Measurements from ENCODE around the gene EHMT1.
"Not testable (repeated sequence)": the region's sequence is repeated elsewhere in the genome, so short reads cannot be mapped to it uniquely, and the experiment has no call there.

EHMT1 gene

DNA sequence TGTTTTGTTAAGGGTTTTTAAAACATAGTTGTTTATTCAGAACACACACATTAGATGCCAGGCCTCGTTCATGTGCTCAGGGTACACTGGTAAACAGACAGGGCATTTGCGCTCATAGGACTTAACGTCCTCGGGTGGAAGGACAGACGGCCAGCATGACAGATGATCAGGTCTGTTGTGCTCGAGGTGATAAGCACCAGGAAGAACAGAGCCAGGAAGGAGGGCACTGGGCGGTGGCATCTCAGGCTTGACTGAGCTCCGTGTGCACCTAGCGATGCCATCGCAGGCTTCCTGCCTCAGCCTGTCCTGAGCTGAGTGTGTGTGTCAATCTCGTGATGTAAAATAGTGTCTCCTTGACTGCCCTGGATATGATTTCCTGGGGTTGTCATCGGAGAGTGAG lies 96.5 kb downstream of the EHMT1 start:
- DNase-seq (ENCODE audit: extremely low spot score) = no peak
- CTCF ChIA-PET = no interaction called here
- TF ChIP-seq SP1 (IDR thresholded peaks at IDR 0.05) (no peak), FOXM1 (IDR thresholded peaks at IDR 0.05; ENCODE audit: borderline replicate concordance) (no peak), HDGF (IDR thresholded peaks at IDR 0.05; ENCODE audit: borderline replicate concordance) (no peak), ZNF384 (IDR thresholded peaks at IDR 0.05) (no peak), L3MBTL2 (conservative IDR thresholded peaks at IDR 0.05) (no peak), CTBP1 (IDR thresholded peaks at IDR 0.05; ENCODE audit: borderline replicate concordance) (no peak), NFRKB (IDR thresholded peaks at IDR 0.05) (no peak), SUZ12 (IDR thresholded peaks at IDR 0.05) (no peak), TARDBP (IDR thresholded peaks at IDR 0.05) (no peak), LEF1 (IDR thresholded peaks at IDR 0.05; ENCODE audit: borderline replicate concordance) (no peak), BHLHE40 (IDR thresholded peaks at IDR 0.05; ENCODE audit: borderline replicate concordance) (no peak), ELF4 (IDR thresholded peaks at IDR 0.05) (no peak), PKNOX1 (IDR thresholded peaks at IDR 0.05) (no peak), ARNT (IDR thresholded peaks at IDR 0.05) (no peak), FOXA1 (IDR thresholded peaks at IDR 0.05) (no peak)
- POLR2A ChIA-PET = no interaction called here

DNA sequence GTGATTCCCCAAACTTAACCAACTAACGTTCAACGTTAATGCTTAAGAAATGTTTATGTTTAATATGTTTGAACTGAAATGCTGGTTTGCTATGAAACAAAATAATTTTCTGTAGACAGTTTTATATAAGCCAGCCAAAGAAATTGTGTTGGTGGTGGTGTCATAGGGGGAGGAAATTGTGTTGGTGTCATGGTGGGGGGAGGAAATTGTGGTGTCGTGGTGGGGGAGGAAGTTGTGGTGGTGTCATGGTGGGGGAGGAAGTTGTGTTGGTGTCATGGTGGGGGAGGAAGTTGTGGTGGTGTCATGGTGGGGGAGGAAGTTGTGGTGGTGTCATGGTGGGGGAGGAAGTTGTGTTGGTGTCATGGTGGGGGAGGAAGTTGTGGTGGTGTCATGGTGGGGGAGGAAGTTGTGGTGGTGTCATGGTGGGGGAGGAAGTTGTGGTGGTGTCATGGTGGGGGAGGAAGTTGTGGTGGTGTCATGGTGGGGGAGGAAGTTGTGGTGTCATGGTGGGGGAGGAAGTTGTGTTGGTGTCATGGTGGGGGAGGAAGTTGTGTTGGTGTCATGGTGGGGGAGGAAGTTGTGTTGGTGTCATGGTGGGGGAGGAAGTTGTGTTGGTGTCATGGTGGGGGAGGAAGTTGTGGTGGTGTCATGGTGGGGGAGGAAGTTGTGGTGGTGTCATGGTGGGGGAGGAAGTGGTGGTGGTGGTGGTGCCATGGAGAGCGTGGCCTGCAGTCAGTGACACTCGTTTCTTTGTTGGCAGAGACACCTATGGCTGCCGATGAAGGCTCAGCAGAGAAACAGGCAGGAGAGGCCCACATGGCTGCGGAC lies 97.3 kb downstream of the EHMT1 start:
- CTCF ChIA-PET; POLR2A ChIA-PET; DNase-seq (ENCODE audit: extremely low spot score): not testable (repeated sequence)

GRCh38 chr9:137716694-137717287 lies 98.0 kb downstream of the EHMT1 start:
- ChIA-PET CTCF (no interaction called here), POLR2A (no interaction called here)
- no peak for DNase-seq (ENCODE audit: extremely low spot score)
- TF ChIP-seq FOXM1 (IDR thresholded peaks at IDR 0.05; ENCODE audit: borderline replicate concordance) = no peak
- no peak for TF ChIP-seq CTBP1 (IDR thresholded peaks at IDR 0.05; ENCODE audit: borderline replicate concordance)
- TF ChIP-seq L3MBTL2 (conservative IDR thresholded peaks at IDR 0.05) = no peak
- no peak for TF ChIP-seq BHLHE40 (IDR thresholded peaks at IDR 0.05; ENCODE audit: borderline replicate concordance)
- no peak for TF ChIP-seq SP1 (IDR thresholded peaks at IDR 0.05)
- no peak for TF ChIP-seq HDGF (IDR thresholded peaks at IDR 0.05; ENCODE audit: borderline replicate concordance)
- TF ChIP-seq PKNOX1 (IDR thresholded peaks at IDR 0.05) = no peak
- TF ChIP-seq ARNT (IDR thresholded peaks at IDR 0.05) = no peak
- TF ChIP-seq SUZ12 (IDR thresholded peaks at IDR 0.05) = no peak
- TF ChIP-seq LEF1 (IDR thresholded peaks at IDR 0.05; ENCODE audit: borderline replicate concordance) = no peak
- no peak for TF ChIP-seq NFRKB (IDR thresholded peaks at IDR 0.05)
- TF ChIP-seq FOXK2 (IDR thresholded peaks at IDR 0.05) = no peak
- TF ChIP-seq ZNF384 (IDR thresholded peaks at IDR 0.05) = no peak
- TF ChIP-seq FOXA1 (IDR thresholded peaks at IDR 0.05) = no peak

DNA sequence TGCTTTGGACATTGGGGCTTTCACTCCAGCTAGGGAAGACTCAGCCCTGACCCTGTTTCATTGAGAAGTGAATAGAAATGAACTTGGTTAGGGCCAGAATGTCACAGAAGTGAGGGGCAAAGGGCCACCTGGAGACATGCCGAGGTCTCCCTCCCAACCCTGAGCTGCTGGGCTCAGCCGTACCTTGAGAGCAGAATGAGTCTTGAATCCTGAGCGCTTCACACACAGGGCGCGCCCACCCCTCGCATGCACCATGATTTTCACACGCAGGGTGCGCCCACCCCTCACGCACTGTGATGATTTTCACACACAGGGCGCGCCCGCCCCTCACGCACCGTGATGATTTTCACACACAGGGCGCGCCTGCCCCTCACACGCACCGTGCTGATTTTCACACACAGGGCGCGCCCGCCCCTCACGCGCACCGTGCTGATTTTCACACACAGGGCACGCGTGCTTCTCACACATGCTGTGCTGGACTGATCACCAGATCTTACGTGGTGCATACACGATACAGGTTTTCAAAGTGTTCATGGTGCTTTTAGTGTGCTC lies 99.0 kb downstream of the EHMT1 start:
- ChIA-PET CTCF (no interaction called here), POLR2A (no interaction called here)
- no peak for TF ChIP-seq FOXK2 (IDR thresholded peaks at IDR 0.05)
- DNase-seq (ENCODE audit: extremely low spot score) = no peak

DNA sequence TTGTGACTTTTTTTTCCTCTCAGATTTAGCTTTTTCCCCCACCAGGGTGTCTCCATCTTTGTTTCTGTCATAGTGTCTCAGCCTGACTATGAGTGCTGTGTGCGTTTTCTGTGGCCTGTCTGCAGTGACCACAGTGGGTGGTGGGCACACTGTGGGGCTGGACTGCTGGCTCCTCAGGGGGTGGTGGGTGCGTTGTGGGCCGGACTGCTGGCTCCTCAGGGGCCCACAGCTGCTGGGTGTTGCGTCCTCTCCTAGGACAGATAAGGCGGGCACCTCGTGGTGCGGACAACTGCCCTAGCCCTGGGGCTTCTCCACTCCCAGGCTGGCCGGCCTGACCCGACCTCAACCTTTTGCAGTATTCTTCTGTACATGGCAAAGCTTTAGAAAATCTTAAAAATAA lies 100.4 kb downstream of the EHMT1 start:
- POLR2A ChIA-PET = no interaction called here
- DNase-seq (ENCODE audit: extremely low spot score) = no peak
- TF ChIP-seq ZNF384 (IDR thresholded peaks at IDR 0.05) = no peak
- TF ChIP-seq FOXA1 (IDR thresholded peaks at IDR 0.05) = no peak
- no peak for TF ChIP-seq SUZ12 (IDR thresholded peaks at IDR 0.05)
- no peak for TF ChIP-seq LEF1 (IDR thresholded peaks at IDR 0.05; ENCODE audit: borderline replicate concordance)
- TF ChIP-seq ARNT (IDR thresholded peaks at IDR 0.05) = no peak
- CTCF ChIA-PET = no interaction called here

DNA sequence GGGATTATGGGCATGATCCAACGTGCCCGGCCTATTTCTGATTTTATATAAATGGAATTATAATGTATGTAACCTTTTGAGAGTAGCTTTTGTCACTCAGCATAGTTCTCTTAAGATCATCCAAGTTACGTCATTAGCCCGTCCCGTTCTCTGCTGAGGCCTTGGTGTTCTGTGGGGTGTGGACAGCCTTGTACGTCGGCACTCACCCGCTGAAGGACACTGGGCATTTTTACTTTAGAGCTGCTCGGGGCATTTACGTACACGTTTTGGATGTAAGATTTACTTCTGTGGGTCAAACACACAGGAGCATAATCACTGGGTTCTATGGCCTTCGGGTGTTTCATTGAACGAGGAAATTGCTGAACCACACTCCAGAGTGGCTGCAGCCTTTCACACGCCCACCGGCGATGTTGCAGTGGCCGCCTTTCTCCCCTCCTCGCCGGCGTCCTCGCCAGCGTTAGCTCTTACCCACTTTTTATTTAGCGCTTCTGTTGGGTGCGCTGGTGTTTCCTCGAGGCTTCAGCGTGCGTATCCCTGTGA lies 101.8 kb downstream of the EHMT1 start:
- TF ChIP-seq HDGF (IDR thresholded peaks at IDR 0.05; ENCODE audit: borderline replicate concordance) (no peak), FOXA1 (IDR thresholded peaks at IDR 0.05) (no peak), NFRKB (IDR thresholded peaks at IDR 0.05) (no peak), ZNF384 (IDR thresholded peaks at IDR 0.05) (no peak)
- ChIA-PET CTCF (interaction anchor here (1.2 kb wide), 1 partner anchor 18 kb away, joined by 3 read pairs; no protein-coding TSS in a partner anchor), POLR2A (no interaction called here)
- DNase-seq (ENCODE audit: extremely low spot score) = no peak

DNA sequence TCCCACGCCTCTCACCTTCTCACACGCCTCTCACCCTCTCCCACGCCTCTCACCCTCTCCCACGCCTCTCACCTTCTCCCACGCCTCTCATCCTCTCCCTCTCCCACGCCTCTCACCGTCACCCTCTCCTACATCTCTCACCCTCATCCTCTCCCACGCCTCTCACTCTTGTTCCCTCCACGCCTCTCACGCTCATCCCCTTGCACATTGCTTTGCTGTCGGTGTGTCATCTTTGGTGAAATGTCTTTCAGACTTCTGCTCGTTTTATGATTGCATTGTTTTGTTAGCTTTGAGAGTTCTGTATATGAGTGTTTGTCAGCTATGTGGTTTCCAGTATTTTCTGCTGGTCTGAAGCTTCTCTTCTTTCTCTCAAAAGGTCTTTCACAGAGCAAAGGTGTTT lies 102.7 kb downstream of the EHMT1 start:
- POLR2A ChIA-PET = no interaction called here
- TF ChIP-seq FOXK2 (IDR thresholded peaks at IDR 0.05) = no peak
- DNase-seq (ENCODE audit: extremely low spot score) = no peak
- CTCF ChIA-PET = interaction anchor here (1.2 kb wide), 1 partner anchor 19 kb away, joined by 3 read pairs; no protein-coding TSS in a partner anchor

All from HEK293T (cell line).